Stomach (tissue), 4 donors: ENCODE results near the gene ZNF397.

Source experiments
- POLR2A ChIP-seq, 4 donors: fragments of 450-650 bp; IDR thresholded peaks; one replicate each; pipeline ENCODE4 v1.6.1; 2016; ENCODE audit warnings: antibody characterized with exemption in 4 of 4, control low read depth in 2 of 4, mild to moderate bottlenecking in 1 of 4, moderate library complexity in 1 of 4
- TF ChIP-seq, protein P1 (sequence below), 7 experiments: fragments of 450-650 bp in 4 of 7; fragments of 200-600 bp in 3 of 7; sonication (generic) in 3 of 7; IDR thresholded peaks; one replicate each; pipeline ENCODE4 v1.5.1; 2016 to 2019; ENCODE audit warnings: antibody characterized with exemption in 7 of 7, control low read depth in 2 of 7, mild to moderate bottlenecking in 1 of 7

DNA sequence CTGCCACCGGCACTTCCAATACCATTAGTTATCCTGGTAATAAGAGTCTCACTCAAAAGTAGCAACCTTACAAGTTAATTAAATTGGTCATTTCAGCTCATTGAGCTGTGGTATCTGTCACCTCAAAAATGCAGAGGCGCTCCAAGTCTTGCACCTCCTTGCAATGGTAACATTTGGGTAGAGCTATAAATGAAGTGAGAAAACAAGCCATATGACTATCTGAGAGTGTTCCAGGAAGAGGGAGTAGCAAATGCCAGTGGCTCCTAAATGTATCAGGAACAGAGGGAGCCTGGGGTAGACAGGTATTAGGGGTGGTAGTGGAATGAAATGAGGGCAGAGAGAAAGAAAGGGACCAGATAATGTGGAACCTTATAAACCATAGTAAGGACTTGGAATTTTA lies 55.2 kb downstream of the ZNF397 start:
- TF ChIP-seq, protein P1, sequence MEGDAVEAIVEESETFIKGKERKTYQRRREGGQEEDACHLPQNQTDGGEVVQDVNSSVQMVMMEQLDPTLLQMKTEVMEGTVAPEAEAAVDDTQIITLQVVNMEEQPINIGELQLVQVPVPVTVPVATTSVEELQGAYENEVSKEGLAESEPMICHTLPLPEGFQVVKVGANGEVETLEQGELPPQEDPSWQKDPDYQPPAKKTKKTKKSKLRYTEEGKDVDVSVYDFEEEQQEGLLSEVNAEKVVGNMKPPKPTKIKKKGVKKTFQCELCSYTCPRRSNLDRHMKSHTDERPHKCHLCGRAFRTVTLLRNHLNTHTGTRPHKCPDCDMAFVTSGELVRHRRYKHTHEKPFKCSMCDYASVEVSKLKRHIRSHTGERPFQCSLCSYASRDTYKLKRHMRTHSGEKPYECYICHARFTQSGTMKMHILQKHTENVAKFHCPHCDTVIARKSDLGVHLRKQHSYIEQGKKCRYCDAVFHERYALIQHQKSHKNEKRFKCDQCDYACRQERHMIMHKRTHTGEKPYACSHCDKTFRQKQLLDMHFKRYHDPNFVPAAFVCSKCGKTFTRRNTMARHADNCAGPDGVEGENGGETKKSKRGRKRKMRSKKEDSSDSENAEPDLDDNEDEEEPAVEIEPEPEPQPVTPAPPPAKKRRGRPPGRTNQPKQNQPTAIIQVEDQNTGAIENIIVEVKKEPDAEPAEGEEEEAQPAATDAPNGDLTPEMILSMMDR (IDR thresholded peaks at IDR 0.05), result no peak
- TF ChIP-seq POLR2A (IDR thresholded peaks at IDR 0.05), result no peak
